ENCODE measurements around the gene ACER3.

The ACER3 gene

GRCh38 chr11:76841923-76842452, 18.7 kb upstream of the ACER3 start:
- no peak overlapping the region for H2AFZ ChIP-seq
- H3K9ac ChIP-seq = no peak overlapping the region
- TF ChIP-seq CTCF (IDR thresholded peaks at IDR 0.05) = no peak
- no peaks in the 10 kb centered on the region for H3K79me2 ChIP-seq
- no peaks in the 10 kb centered on the region for H3K4me1 ChIP-seq
- H3K36me3 ChIP-seq (ENCODE audit: control insufficient read depth, insufficient read depth, low read length) = no peaks in the 10 kb centered on the region
- no peak overlapping the region for H3K4me3 ChIP-seq (ENCODE audit: low read depth, low read length)
- H3K27me3 ChIP-seq (ENCODE audit: control insufficient read depth, insufficient read depth, low read length) = no peaks in the 10 kb centered on the region
- H3K9me3 ChIP-seq (ENCODE audit: control insufficient read depth, low read length) = no peaks in the 10 kb centered on the region
- no peak overlapping the region for H3K27ac ChIP-seq
- H3K4me2 ChIP-seq (ENCODE audit: low read length) = no peak overlapping the region

GRCh38 chr11:76843907-76844306, 16.8 kb upstream of the ACER3 start:
- H3K9ac ChIP-seq = no peak overlapping the region
- no peaks in the 10 kb centered on the region for H3K79me2 ChIP-seq
- no peaks in the 10 kb centered on the region for H3K4me1 ChIP-seq
- no peaks in the 10 kb centered on the region for H3K36me3 ChIP-seq (ENCODE audit: control insufficient read depth, insufficient read depth, low read length)
- H3K4me3 ChIP-seq (ENCODE audit: low read depth, low read length) = no peak overlapping the region
- no peak for TF ChIP-seq CTCF (IDR thresholded peaks at IDR 0.05)
- no peak overlapping the region for H3K27ac ChIP-seq
- H3K27me3 ChIP-seq (ENCODE audit: control insufficient read depth, insufficient read depth, low read length) = no peaks in the 10 kb centered on the region
- no peak overlapping the region for H3K4me2 ChIP-seq (ENCODE audit: low read length)
- no peak overlapping the region for H2AFZ ChIP-seq
- no peaks in the 10 kb centered on the region for H3K9me3 ChIP-seq (ENCODE audit: control insufficient read depth, low read length)

GRCh38 chr11:76844511-76844910, 16.2 kb upstream of the ACER3 start:
- Histone ChIP-seq H3K4me3 (ENCODE audit: low read depth, low read length) (no peak overlapping the region), H3K27ac (no peak overlapping the region), H3K27me3 (ENCODE audit: control insufficient read depth, insufficient read depth, low read length) (no peaks in the 10 kb centered on the region), H3K79me2 (no peaks in the 10 kb centered on the region), H3K4me2 (ENCODE audit: low read length) (no peak overlapping the region), H3K4me1 (no peaks in the 10 kb centered on the region), H3K9me3 (ENCODE audit: control insufficient read depth, low read length) (no peaks in the 10 kb centered on the region), H2AFZ (no peak overlapping the region), H3K36me3 (ENCODE audit: control insufficient read depth, insufficient read depth, low read length) (no peaks in the 10 kb centered on the region), H3K9ac (no peak overlapping the region)
- TF ChIP-seq CTCF (IDR thresholded peaks at IDR 0.05) = no peak

GRCh38 chr11:76845069-76845468, 15.6 kb upstream of the ACER3 start:
- H3K4me2 ChIP-seq (ENCODE audit: low read length) = no peak overlapping the region
- no peak overlapping the region for H3K27ac ChIP-seq
- H3K9me3 ChIP-seq (ENCODE audit: control insufficient read depth, low read length) = no peaks in the 10 kb centered on the region
- no peaks in the 10 kb centered on the region for H3K79me2 ChIP-seq
- no peak for TF ChIP-seq CTCF (IDR thresholded peaks at IDR 0.05)
- H3K4me3 ChIP-seq (ENCODE audit: low read depth, low read length) = no peak overlapping the region
- H3K9ac ChIP-seq = no peak overlapping the region
- no peak overlapping the region for H2AFZ ChIP-seq
- no peaks in the 10 kb centered on the region for H3K36me3 ChIP-seq (ENCODE audit: control insufficient read depth, insufficient read depth, low read length)
- H3K27me3 ChIP-seq (ENCODE audit: control insufficient read depth, insufficient read depth, low read length) = no peaks in the 10 kb centered on the region
- H3K4me1 ChIP-seq = no peaks in the 10 kb centered on the region

GRCh38 chr11:76846441-76846840, 14.3 kb upstream of the ACER3 start:
- H3K9me3 ChIP-seq (ENCODE audit: control insufficient read depth, low read length) = no peaks in the 10 kb centered on the region
- no peak overlapping the region for H2AFZ ChIP-seq

More at GRCh38 chr11:76846441-76846840, 14.3 kb upstream of the ACER3 start:
- H3K9ac ChIP-seq = no peak overlapping the region
- no peak overlapping the region for H3K4me2 ChIP-seq (ENCODE audit: low read length)
- no peaks in the 10 kb centered on the region for H3K4me1 ChIP-seq
- no peaks in the 10 kb centered on the region for H3K79me2 ChIP-seq
- H3K27me3 ChIP-seq (ENCODE audit: control insufficient read depth, insufficient read depth, low read length) = no peaks in the 10 kb centered on the region
- TF ChIP-seq CTCF (IDR thresholded peaks at IDR 0.05) = no peak
- H3K27ac ChIP-seq = no peak overlapping the region
- no peaks in the 10 kb centered on the region for H3K36me3 ChIP-seq (ENCODE audit: control insufficient read depth, insufficient read depth, low read length)
- no peak overlapping the region for H3K4me3 ChIP-seq (ENCODE audit: low read depth, low read length)
